PC-9 (cell line): Measurements from ENCODE around the gene WNT7A. TPM values are rescaled to one million over a fixed set of nuclear protein-coding genes. Genes with fewer than 3 reads are reported as not detected.

ENCODE experiments used
- BruUV-seq: library from RNA; stranded (reverse); fragments of 400-500 nt; replicated peaks from 2 replicates; lab custom pipeline; 2021; lab: Mats Ljungman, UMichigan
- CTCF ChIA-PET: fragments of 300-600 bp; sonication (Branson Sonifier 250); formaldehyde crosslinking; loops from one replicate; lab custom pipeline; 2022; ENCODE audit warnings: antibody characterized with exemption; lab: Charles Lee
- POLR2A ChIA-PET: fragments of 300-600 bp; sonication (Branson Sonifier 250); formaldehyde crosslinking; loops from one replicate; lab custom pipeline; 2022; ENCODE audit warnings: antibody characterized with exemption; ENCODE audit not compliant: unreplicated experiment; lab: Charles Lee
- DNase-seq, 2 experiments: peaks; one replicate each; pipeline versions ENCODE4 v3.0.0 to v3.0.0-alpha.2; 2015 to 2022; ENCODE audit warnings: mixed read lengths in 1 of 2
- H2AFZ ChIP-seq: fragments of 200-600 bp; sonication (generic); 2 replicates; pipeline ENCODE4 v1.8.1; 2017; ENCODE audit warnings: antibody characterized with exemption
- H3F3A ChIP-seq: fragments of 200-600 bp; sonication (generic); 2 replicates; pipeline ENCODE4 v1.8.1; 2017; ENCODE audit warnings: antibody characterized with exemption, mild to moderate bottlenecking, low read depth; ENCODE audit not compliant: insufficient read depth
- H3K27ac ChIP-seq: fragments of 200-600 bp; sonication (generic); 2 replicates; pipeline ENCODE4 v1.6.1; 2016; ENCODE audit warnings: mixed run types
- H3K27me3 ChIP-seq: fragments of 200-600 bp; sonication (generic); 2 replicates; pipeline ENCODE4 v1.6.1; 2016; ENCODE audit warnings: low read depth, mixed run types; ENCODE audit not compliant: insufficient read depth
- H3K36me3 ChIP-seq: fragments of 200-600 bp; sonication (generic); 2 replicates; pipeline ENCODE4 v1.6.1; 2016; ENCODE audit warnings: low read depth, mixed run types
- H3K4me1 ChIP-seq: fragments of 200-600 bp; sonication (generic); replicated peaks from 2 replicates; pipeline ENCODE4 v1.6.1; 2016; ENCODE audit warnings: mixed run types; ENCODE audit not compliant: insufficient read depth
- H3K4me2 ChIP-seq: fragments of 200-600 bp; sonication (generic); 2 replicates; pipeline ENCODE4 v1.6.1; 2017; ENCODE audit warnings: mixed run types
- H3K4me3 ChIP-seq: fragments of 200-600 bp; sonication (generic); 2 replicates; pipeline ENCODE4 v1.6.1; 2016; ENCODE audit warnings: mixed run types
- H3K79me2 ChIP-seq: fragments of 200-600 bp; sonication (generic); 2 replicates; pipeline ENCODE4 v1.6.1; 2017; ENCODE audit warnings: low read depth, mixed run types
- H3K9me2 ChIP-seq: fragments of 200-600 bp; sonication (generic); 2 replicates; pipeline ENCODE4 v1.8.1; 2017; ENCODE audit warnings: mild to moderate bottlenecking; ENCODE audit not compliant: insufficient read depth
- H3K9me3 ChIP-seq: fragments of 200-600 bp; sonication (generic); 2 replicates; pipeline ENCODE4 v1.8.1; 2016; ENCODE audit warnings: low read depth; ENCODE audit not compliant: insufficient read depth
- H4K20me1 ChIP-seq: fragments of 200-600 bp; sonication (generic); 2 replicates; pipeline ENCODE4 v1.8.1; 2017; ENCODE audit not compliant: insufficient read depth
- CTCF ChIP-seq: fragments of 200-600 bp; sonication (generic); conservative IDR thresholded peaks from 2 replicates; pipeline ENCODE4 v1.6.1; 2017; ENCODE audit warnings: mixed run types, antibody characterized with exemption, mild to moderate bottlenecking, moderate library complexity
- EZH2 ChIP-seq: fragments of 200-600 bp; sonication (generic); IDR thresholded peaks from 2 replicates; pipeline ENCODE4 v1.8.0; 2017; ENCODE audit warnings: antibody characterized with exemption, low read depth
- intact Hi-C: fragments of 100-400 bp; cut with micrococcal nuclease; formaldehyde crosslinking; loops from one replicate; pipeline ENCODE4 v1.10.0; 2022; ENCODE audit not compliant: unreplicated experiment
- total RNA-seq: library from RNA; stranded (reverse); gene quantifications from 2 replicates; pipeline ENCODE4 v1.2.3, GENCODE V29; 2021

WNT7A gene
- total RNA-seq, 1 experiment from 2014 or later: 6.3 TPM

- Histone ChIP-seq H3K79me2 (peaks cover 86% of the 10 kb centered on the region), H3K4me2 (no peak overlapping the region), H3K9me2 (no peaks in the 10 kb centered on the region), H3K4me3 (no peak overlapping the region), H3F3A (peaks cover 30% of the 10 kb centered on the region), H3K4me1 (peaks cover 45% of the 10 kb centered on the region), H3K9me3 (no peaks in the 10 kb centered on the region), H3K36me3 (no peaks in the 10 kb centered on the region; the same call in 1 of the 2 replicates), H3K27me3 (no peaks in the 10 kb centered on the region), H2AFZ (no peak overlapping the region), H4K20me1 (no peaks in the 10 kb centered on the region), H3K27ac (peak overlapping the region; percentile 80)
- no peak for DNase-seq
- CTCF ChIA-PET: no interaction called here
- POLR2A ChIA-PET: no interaction called here
- intact Hi-C loops: no loop called here
- no TSS peak for BruUV-seq
- TF ChIP-seq CTCF (no peak), EZH2 (no peak)
Measured at GRCh38 chr3:13842226-13842625, 37.6 kb downstream of the WNT7A start.

GRCh38 chr3:13841826-13842225, 38.0 kb downstream of the WNT7A start:
- no peaks in the 10 kb centered on the region for H3K27me3 ChIP-seq
- TF ChIP-seq CTCF (no peak), EZH2 (no peak)
- peak overlapping the region; percentile 80 for H3K27ac ChIP-seq
- H2AFZ ChIP-seq: no peak overlapping the region
- H3K9me3 ChIP-seq: no peaks in the 10 kb centered on the region
- intact Hi-C loops: loop anchor here (1.0 kb wide), 1 partner anchor 36 kb away; no protein-coding TSS in a partner anchor
- peaks cover 45% of the 10 kb centered on the region for H3K4me1 ChIP-seq
- ChIA-PET CTCF (no interaction called here), POLR2A (no interaction called here)
- H3K36me3 ChIP-seq: no peaks in the 10 kb centered on the region; the same call in 1 of the 2 replicates
- H3K9me2 ChIP-seq: no peaks in the 10 kb centered on the region
- BruUV-seq: no TSS peak
- no peaks in the 10 kb centered on the region for H4K20me1 ChIP-seq
- no peak for DNase-seq
- peaks cover 30% of the 10 kb centered on the region for H3F3A ChIP-seq
- H3K4me3 ChIP-seq: no peak overlapping the region
- H3K79me2 ChIP-seq: peaks cover 82% of the 10 kb centered on the region
- H3K4me2 ChIP-seq: peak overlapping the region; percentile 53

GRCh38 chr3:13841141-13841540, 38.7 kb downstream of the WNT7A start:
- no peaks in the 10 kb centered on the region; the same call in 1 of the 2 replicates for H3K36me3 ChIP-seq
- TF ChIP-seq EZH2: no peak
- no peak for TF ChIP-seq CTCF
- H4K20me1 ChIP-seq: no peaks in the 10 kb centered on the region
- H3K4me1 ChIP-seq: peaks cover 45% of the 10 kb centered on the region
- peak overlapping the region; percentile 80 for H3K27ac ChIP-seq
- H3K27me3 ChIP-seq: no peaks in the 10 kb centered on the region
- peak in 1 of 2 experiments; percentile 84 for DNase-seq
- intact Hi-C loops: loop anchor here (1.0 kb wide), 1 partner anchor 37 kb away; no protein-coding TSS in a partner anchor
- BruUV-seq: no TSS peak
- H3K4me2 ChIP-seq: peak overlapping the region; percentile 53
- H3F3A ChIP-seq: peaks cover 30% of the 10 kb centered on the region
- CTCF ChIA-PET: interaction anchor here (0.6 kb wide), 1 partner anchor 981 kb away, joined by 4 read pairs; no protein-coding TSS in a partner anchor
- H3K9me2 ChIP-seq: no peaks in the 10 kb centered on the region
- no peak overlapping the region for H2AFZ ChIP-seq
- no peak overlapping the region for H3K4me3 ChIP-seq
- H3K9me3 ChIP-seq: no peaks in the 10 kb centered on the region
- POLR2A ChIA-PET: no interaction called here
- peaks cover 75% of the 10 kb centered on the region for H3K79me2 ChIP-seq
